GM18498 (cell line): Measurements from ENCODE around the gene TM7SF3.

ENCODE experiments used
- ATAC-seq: cut with Tn5 transposase; IDR thresholded peaks from one replicate; pipeline ENCODE4 v1.9.1; 2021; ENCODE audit warnings: mild to moderate bottlenecking, moderate library complexity; ENCODE audit not compliant: unreplicated experiment

Gene TM7SF3

DNA sequence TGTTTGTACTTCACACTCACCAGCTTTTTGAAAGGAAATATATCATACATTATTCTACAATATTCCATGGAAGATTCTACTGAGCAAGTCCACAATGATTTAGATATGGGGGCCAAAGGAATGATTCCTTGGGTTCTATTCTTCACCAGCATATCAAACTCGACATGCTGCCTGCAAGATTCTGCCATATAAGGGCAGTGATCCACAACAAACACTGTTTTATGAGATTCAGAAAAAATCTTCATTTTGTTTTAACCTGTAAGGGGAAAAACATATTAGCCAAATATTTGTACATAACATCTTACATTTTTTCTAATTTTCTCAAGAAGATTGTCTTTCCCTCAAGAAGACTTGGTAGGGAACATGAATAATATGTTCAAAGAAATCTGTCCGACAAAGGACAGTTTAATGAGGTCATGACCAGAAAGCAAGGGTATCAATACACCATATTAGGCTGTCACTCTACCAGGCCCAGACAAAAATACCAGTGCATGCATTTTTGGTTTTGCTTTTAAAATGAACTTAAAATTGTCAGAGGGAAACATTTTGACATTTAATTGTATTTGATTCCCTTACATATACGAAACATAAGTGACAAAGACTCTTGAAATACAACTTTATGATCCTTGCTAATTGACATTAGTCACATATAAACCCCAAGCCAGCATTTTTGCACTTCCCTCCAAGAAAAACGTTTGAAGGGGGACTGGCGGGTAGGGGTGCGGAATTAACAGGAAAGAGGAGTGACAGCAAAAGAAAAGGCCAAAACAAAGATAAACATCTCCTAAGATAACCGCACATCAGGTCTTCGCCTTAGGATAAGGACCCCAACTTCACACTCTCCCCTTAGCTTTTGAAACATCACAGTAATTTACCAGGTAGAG lies 77.4 kb downstream of the TM7SF3 start:
- ATAC-seq: no peak

DNA sequence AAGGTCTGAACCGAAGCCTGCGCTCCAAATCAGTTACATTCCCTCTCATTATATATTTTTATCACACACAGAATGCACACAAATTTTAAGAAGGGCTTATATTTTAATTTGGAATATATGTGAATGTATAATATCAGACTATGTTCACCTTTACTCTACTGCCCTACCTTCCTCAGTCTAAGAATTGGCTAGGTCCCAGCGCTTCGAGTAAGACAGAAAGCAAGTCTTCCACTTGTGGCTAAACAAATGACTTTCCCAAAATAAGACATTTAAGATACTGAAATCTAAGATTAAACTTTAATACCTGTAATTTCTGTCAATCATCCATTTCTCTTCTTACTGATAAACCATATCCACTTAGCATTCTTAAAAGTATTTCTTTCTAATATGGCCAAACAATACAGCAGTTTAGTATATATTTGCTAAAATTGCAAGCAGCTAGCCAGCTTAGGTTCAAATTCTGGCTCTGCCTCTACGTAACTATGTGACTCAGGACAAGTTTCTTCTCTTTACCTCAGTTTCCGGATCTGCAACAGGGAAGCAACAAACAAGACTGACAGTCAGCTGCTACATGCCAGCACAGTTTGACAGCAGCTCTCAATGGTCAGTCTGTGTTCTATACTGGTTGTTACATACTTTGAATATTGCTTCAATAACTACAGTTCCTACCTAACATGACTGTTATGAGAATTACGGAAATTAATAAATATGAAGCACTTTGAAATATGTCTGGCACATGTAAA lies 78.4 kb downstream of the TM7SF3 start:
- no peak for ATAC-seq

DNA sequence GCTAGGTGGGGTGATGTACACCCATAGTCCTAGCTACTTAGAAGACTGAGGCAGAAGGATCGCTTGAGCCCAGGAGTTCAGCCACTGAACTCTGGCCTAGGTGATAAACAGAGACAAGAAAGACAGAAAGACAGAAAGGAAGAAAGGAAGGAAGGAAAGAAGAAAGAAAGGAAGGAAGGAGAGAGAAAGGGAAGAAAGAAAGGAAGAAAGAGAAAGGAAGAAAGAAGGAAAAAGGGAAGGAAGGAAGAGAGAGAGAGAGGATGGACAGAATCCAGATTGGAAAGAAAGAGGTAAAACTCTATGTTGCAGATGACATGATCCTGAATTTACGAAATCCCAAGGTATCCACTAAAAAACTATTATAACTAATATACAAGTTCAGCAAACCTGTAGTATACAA lies 84.6 kb downstream of the TM7SF3 start:
- ATAC-seq: no peak

DNA sequence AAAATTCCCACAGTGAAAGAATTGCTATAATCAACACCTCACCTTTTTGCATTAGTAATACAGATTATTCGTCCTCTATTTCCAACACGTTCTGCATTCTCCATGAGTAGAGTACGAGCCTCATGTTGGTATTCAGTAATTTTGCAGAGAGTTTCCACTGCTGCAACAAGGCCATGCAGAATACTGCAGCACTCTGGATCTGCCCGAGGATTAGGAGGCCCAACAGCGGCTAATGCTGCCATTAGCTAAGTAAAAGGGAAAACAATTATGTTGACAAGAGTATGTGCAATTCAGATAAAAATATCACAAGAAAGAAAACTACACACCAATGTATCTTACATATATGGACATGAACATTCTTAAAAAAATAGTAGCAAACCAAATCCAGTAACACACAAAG lies 85.5 kb downstream of the TM7SF3 start:
- no peak for ATAC-seq
